HG03342 (cell line): ENCODE measurements around the gene CCDC73.
"Not testable (repeated sequence)": the region's sequence is repeated elsewhere in the genome, so short reads cannot be mapped to it uniquely, and the experiment has no call there.

Experiments
- ATAC-seq: cut with Tn5 transposase; IDR thresholded peaks from one replicate; pipeline ENCODE4 v1.9.1; 2021; ENCODE audit warnings: mild to moderate bottlenecking, moderate library complexity; ENCODE audit not compliant: unreplicated experiment

The CCDC73 gene

GRCh38 chr11:32708978-32709377, 85.5 kb downstream of the CCDC73 start:
- ATAC-seq, result not testable (repeated sequence)

GRCh38 chr11:32706985-32707741, 87.3 kb downstream of the CCDC73 start:
- peak; percentile 98 for ATAC-seq

GRCh38 chr11:32705309-32706033, 89.0 kb downstream of the CCDC73 start:
- no peak for ATAC-seq

- no peak for ATAC-seq
These were observed 89.7 kb downstream of the CCDC73 start for GRCh38 chr11:32704775-32705174.

- no peak for ATAC-seq
These were observed 90.2 kb downstream of the CCDC73 start for GRCh38 chr11:32704261-32704660.

GRCh38 chr11:32701616-32702015, 92.8 kb downstream of the CCDC73 start:
- ATAC-seq, result no peak

GRCh38 chr11:32698579-32698978, 95.9 kb downstream of the CCDC73 start:
- ATAC-seq, result no peak

- no peak for ATAC-seq
These were observed 123.4 kb downstream of the CCDC73 start for GRCh38 chr11:32671051-32671450.

GRCh38 chr11:32659672-32660071, 134.8 kb downstream of the CCDC73 start:
- no peak for ATAC-seq

GRCh38 chr11:32658639-32659406, 135.6 kb downstream of the CCDC73 start:
- ATAC-seq, result no peak

- no peak for ATAC-seq
These were observed 150.9 kb downstream of the CCDC73 start for GRCh38 chr11:32643526-32643925.

GRCh38 chr11:32641361-32641760, 153.1 kb downstream of the CCDC73 start:
- no peak for ATAC-seq

GRCh38 chr11:32635819-32636218, 158.6 kb downstream of the CCDC73 start:
- ATAC-seq, result no peak

GRCh38 chr11:32630844-32631243, 163.6 kb downstream of the CCDC73 start:
- no peak for ATAC-seq

- no peak for ATAC-seq
These were observed 177.6 kb downstream of the CCDC73 start for GRCh38 chr11:32616903-32617302.

- ATAC-seq, result no peak
These were observed 179.0 kb downstream of the CCDC73 start for GRCh38 chr11:32615422-32615821.

GRCh38 chr11:32613500-32614151, 180.8 kb downstream of the CCDC73 start:
- ATAC-seq, result no peak

- ATAC-seq, result no peak
These were observed 183.6 kb downstream of the CCDC73 start for GRCh38 chr11:32610797-32611352.

- not testable (repeated sequence) for ATAC-seq
These were observed 185.6 kb downstream of the CCDC73 start for GRCh38 chr11:32608826-32609225.

- ATAC-seq, result no peak
These were observed 188.2 kb downstream of the CCDC73 start for GRCh38 chr11:32606220-32606619.
